ENCODE data around the gene LHPP. TPM values are rescaled to one million over a fixed set of nuclear protein-coding genes. Genes with fewer than 3 reads are reported as not detected.

Gene LHPP
- total RNA-seq, 1 donor, result 12.5 TPM

- no peak overlapping the region for H3K4me3 ChIP-seq (ENCODE audit: low read depth, low read length)
- DNase-seq (ENCODE audit: low read depth), result no peak
- TF ChIP-seq, protein P1, sequence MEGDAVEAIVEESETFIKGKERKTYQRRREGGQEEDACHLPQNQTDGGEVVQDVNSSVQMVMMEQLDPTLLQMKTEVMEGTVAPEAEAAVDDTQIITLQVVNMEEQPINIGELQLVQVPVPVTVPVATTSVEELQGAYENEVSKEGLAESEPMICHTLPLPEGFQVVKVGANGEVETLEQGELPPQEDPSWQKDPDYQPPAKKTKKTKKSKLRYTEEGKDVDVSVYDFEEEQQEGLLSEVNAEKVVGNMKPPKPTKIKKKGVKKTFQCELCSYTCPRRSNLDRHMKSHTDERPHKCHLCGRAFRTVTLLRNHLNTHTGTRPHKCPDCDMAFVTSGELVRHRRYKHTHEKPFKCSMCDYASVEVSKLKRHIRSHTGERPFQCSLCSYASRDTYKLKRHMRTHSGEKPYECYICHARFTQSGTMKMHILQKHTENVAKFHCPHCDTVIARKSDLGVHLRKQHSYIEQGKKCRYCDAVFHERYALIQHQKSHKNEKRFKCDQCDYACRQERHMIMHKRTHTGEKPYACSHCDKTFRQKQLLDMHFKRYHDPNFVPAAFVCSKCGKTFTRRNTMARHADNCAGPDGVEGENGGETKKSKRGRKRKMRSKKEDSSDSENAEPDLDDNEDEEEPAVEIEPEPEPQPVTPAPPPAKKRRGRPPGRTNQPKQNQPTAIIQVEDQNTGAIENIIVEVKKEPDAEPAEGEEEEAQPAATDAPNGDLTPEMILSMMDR (IDR thresholded peaks at IDR 0.05; ENCODE audit: insufficient read depth, low read depth, low read length), result no peak
Observed at GRCh38 chr10:124478515-124478914, 16.9 kb downstream of the LHPP start.

DNA sequence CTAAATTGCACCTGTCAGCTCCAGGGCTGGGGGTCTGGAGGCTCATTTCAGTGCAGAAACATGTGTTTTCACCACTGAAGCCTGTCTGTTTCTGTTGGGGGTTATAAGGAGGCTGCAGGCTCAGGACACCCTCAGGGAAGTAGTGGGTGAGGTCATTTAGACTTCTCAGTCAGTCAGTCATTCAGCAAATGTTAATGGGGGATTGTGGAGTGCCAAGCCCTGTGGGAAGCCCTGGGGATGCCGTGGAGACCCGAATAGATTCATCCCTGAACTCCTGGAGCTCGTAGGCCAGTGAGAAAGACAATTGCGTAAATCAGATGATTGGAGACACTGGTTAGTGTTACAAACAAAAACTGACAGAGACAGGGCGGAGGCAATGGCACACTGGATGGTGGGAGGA is 19.2 kb downstream of the LHPP start:
- DNase-seq (ENCODE audit: low read depth), result no peak
- no peak overlapping the region for H3K4me3 ChIP-seq (ENCODE audit: low read depth, low read length)
- TF ChIP-seq, protein P1 (IDR thresholded peaks at IDR 0.05; ENCODE audit: insufficient read depth, low read depth, low read length), result no peak

DNA sequence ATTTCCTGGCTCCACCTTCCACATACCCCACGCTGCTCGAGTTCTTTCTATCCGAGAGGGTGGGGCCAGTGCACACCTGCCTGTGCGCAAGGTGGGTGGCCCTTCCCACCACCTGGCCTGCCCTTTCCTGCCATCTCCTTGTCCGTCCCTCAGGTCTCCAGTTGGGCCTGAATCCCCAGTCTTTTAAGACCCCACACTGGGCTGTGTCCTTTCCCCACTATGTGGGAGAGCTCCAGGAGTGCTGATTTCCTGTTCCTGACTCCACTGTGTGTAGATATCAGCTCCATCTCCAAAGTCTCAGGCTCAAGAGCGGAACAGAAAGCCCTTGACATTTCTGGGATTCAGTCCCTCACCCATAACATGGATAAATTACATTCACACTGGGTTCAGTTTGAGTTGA is 20.1 kb downstream of the LHPP start:
- no peak overlapping the region for H3K4me3 ChIP-seq (ENCODE audit: low read depth, low read length)
- TF ChIP-seq, protein P1 (IDR thresholded peaks at IDR 0.05; ENCODE audit: insufficient read depth, low read depth, low read length), result no peak
- no peak for DNase-seq (ENCODE audit: low read depth)

GRCh38 chr10:124482236-124482800 is 20.7 kb downstream of the LHPP start:
- H3K4me3 ChIP-seq (ENCODE audit: low read depth, low read length), result no peak overlapping the region
- TF ChIP-seq, protein P1 (IDR thresholded peaks at IDR 0.05; ENCODE audit: insufficient read depth, low read depth, low read length), result no peak
- DNase-seq (ENCODE audit: low read depth), result no peak

GRCh38 chr10:124482876-124483275 is 21.3 kb downstream of the LHPP start:
- no peak for DNase-seq (ENCODE audit: low read depth)
- TF ChIP-seq, protein P1 (IDR thresholded peaks at IDR 0.05; ENCODE audit: insufficient read depth, low read depth, low read length), result no peak
- no peak overlapping the region for H3K4me3 ChIP-seq (ENCODE audit: low read depth, low read length)

GRCh38 chr10:124484031-124484430 is 22.4 kb downstream of the LHPP start:
- no peak for DNase-seq (ENCODE audit: low read depth)
- TF ChIP-seq, protein P1 (IDR thresholded peaks at IDR 0.05; ENCODE audit: insufficient read depth, low read depth, low read length), result no peak
- H3K4me3 ChIP-seq (ENCODE audit: low read depth, low read length), result no peak overlapping the region

DNA sequence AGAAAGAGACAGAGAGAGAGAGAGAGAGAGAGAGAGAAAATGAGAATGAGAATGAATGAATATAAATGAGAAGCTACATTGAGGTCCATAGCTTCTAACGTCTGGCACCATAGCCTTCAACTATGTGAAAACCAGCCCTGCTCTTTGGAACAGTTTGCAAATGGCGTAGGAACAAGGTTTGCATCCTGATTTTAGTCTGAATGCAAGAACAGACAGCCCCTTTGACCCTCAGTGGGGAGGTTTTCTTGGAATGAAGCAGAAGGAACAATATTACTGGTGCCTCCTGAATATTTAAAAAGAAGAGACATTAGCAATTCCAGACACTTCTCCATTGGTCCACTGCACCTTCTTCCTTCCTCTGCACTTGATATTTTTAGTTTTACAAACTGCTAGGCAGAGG is 23.0 kb downstream of the LHPP start:
- TF ChIP-seq, protein P1 (IDR thresholded peaks at IDR 0.05; ENCODE audit: insufficient read depth, low read depth, low read length), result no peak
- DNase-seq (ENCODE audit: low read depth), result no peak
- H3K4me3 ChIP-seq (ENCODE audit: low read depth, low read length), result no peak overlapping the region

All from fibroblast of villous mesenchyme (primary cell).